Skin epidermis (tissue), 12 donors: Measurements from ENCODE around the gene TTC39C.

Experiments
- H3K27ac ChIP-seq, 21 experiments: fragments of 200-600 bp; sonication (generic) in 11 of 21; one replicate each; pipeline ENCODE4 v1.5.0; 2020; ENCODE audit warnings: mild to moderate bottlenecking in 3 of 21, inconsistent platforms in 2 of 21, moderate library complexity in 2 of 21
- H3K4me3 ChIP-seq, 7 experiments: fragments of 200-600 bp; sonication (generic) in 2 of 7; one replicate each; pipeline ENCODE4 v1.5.0; 2020; ENCODE audit warnings: inconsistent platforms in 2 of 7, mild to moderate bottlenecking in 2 of 7, moderate library complexity in 1 of 7

Gene TTC39C

DNA sequence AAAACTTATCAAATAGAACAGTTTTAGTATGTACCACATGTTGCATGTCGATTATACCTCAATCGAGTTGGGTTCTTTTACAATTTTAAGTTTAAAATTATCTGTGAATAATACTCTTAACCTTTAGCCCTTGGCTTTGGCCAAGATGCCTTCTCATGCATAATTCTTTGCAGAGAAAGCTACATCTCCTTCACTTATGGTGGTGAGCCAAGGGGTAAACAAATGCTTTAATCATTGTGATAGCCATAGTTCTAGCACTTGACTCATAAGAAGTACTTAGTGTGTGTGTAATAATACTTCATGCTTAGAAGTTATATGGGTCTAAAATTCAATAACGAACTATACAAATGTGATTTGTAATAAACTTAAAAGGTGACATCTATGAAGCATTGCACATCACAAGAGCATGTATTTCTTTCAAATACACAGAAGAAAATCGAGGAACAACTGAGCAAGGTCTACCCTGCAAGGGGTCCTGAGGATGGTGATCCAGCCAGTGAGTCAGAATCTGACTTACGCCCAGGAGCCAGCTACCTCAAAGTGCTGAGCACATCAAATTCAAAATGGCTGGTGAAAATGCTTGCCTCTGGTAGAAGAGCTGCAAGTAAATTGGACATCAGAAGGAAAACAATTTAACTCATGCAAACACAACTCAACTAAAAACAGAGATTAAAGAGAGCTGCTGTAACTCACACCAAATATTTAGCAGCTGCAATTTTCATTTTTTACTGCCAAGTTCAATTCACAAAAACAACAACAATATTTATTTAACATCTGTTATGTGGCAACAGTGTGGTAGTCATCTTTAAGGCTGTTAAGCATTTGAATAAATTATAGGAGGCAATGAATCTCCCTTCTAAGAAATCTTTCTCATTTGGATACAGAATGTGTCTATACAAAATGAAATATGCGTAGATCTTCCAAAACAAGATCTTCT, 23.8 kb upstream of the TTC39C start:
- Histone ChIP-seq H3K4me3 (no peak overlapping the region), H3K27ac (peak overlapping the region in 4 of 21 experiments; percentile 10 to 82 (median 44))

GRCh38 chr18:23992089-23992940, 22.2 kb upstream of the TTC39C start:
- Histone ChIP-seq H3K27ac (peak overlapping the region in 13 of 21 experiments; percentile 9 to 82 (median 52)), H3K4me3 (peak overlapping the region in 1 of 7 experiments; percentile 7)

DNA sequence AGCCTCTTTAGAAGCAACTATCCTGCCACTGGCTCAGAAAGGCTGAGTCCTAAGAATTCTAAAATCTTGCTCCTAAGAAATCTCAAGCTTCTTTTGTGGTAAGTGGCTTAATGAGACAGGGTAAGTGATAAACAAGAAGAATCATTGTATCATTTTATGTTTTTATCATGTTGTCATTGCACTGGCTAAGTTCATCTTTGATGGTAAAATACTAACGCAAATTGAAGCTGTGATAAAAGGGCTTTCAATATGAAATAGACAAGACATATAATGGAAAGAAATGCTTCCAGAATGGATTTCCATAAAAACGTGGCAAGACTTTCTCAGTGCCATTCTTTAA, 21.6 kb upstream of the TTC39C start:
- peak overlapping the region in 1 of 7 experiments; percentile 7 for H3K4me3 ChIP-seq
- peak overlapping the region in 12 of 21 experiments; percentile 9 to 82 (median 54) for H3K27ac ChIP-seq

GRCh38 chr18:23994361-23994902, 20.1 kb upstream of the TTC39C start:
- Histone ChIP-seq H3K4me3 (peak overlapping the region in 1 of 7 experiments; percentile 1), H3K27ac (peak overlapping the region in 7 of 21 experiments; percentile 30 to 82 (median 63))

DNA sequence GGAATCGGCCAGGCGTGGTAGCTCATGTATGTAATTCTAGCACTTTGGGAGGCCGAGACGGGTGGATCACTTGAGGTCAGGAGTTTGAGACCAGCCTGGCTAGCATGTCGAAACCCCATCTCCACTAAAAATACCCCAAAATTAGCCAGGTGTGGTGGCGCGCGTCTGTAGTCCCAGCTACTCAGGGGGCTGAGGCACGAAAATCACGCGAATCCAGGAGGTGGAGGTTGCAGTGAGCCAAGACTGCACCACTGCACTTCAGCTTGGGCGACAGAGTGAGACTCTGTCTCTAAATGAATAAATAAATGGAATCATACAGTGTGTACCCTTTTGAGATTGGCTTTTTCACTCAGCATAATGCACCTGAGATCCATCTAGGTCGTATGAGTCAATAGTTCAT, 19.4 kb upstream of the TTC39C start:
- H3K4me3 ChIP-seq: no peak overlapping the region
- peak overlapping the region in 2 of 21 experiments; percentile 77 to 82 for H3K27ac ChIP-seq

GRCh38 chr18:23998018-23998417, 16.5 kb upstream of the TTC39C start:
- no peak overlapping the region for H3K4me3 ChIP-seq
- H3K27ac ChIP-seq: peak overlapping the region in 10 of 21 experiments; percentile 24 to 88 (median 45)

- H3K27ac ChIP-seq: peak overlapping the region in 11 of 21 experiments; percentile 13 to 88 (median 69)
- H3K4me3 ChIP-seq: no peak overlapping the region
These were observed 15.7 kb upstream of the TTC39C start for GRCh38 chr18:23998820-23999219.

DNA sequence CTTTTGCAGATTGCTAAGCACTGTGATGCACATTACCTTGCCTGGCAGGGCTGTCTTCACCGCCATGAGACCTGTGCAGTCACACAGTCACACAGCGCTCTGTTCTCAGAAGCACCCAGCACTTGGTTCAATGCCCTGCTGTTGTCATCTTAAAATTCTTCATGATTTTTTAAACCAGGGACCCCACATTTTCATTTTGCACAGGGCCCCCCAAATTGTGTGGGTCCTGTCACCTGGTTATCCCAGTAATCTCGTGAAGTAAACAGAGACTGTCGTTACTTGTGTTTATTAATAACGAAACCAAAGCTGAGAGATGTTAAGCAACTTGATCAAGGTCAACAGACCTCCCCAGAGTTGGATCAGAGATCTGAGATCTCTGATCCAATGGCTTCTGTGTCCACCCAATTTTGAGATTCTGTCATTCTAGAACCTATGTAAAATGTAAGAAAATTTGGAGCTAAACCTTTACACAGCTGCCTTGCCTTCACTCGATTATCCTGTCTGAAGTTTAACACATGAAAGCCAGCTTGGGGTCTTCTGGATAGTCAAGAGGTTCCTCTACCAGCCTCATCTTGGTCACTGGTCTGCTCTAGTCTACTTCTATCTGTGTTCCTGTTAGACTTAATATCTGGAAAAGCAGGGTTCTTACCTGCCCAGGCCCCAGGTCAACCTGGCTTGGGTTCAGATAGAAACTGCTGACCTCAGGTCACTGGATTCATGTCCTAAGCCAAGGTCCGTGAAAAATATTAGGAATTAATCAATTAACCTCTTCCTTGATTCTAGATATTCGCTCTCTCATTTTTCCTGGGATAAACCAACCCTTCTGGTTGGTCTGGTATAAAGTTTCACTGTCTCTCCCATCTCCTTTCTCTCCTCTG, 13.7 kb upstream of the TTC39C start:
- Histone ChIP-seq H3K4me3 (no peak overlapping the region), H3K27ac (peak overlapping the region in 13 of 21 experiments; percentile 1 to 88 (median 50))

GRCh38 chr18:24002479-24002878, 12.1 kb upstream of the TTC39C start:
- Histone ChIP-seq H3K4me3 (no peak overlapping the region), H3K27ac (peak overlapping the region in 4 of 21 experiments; percentile 24 to 64 (median 38))

- peak overlapping the region in 2 of 21 experiments; percentile 37 to 64 for H3K27ac ChIP-seq
These were observed 11.3 kb upstream of the TTC39C start for GRCh38 chr18:24003288-24003687.

GRCh38 chr18:24003903-24004640, 10.5 kb upstream of the TTC39C start:
- H3K27ac ChIP-seq: peak overlapping the region in 3 of 21 experiments; percentile 14 to 64 (median 31)

More at GRCh38 chr18:24003288-24003687, 11.3 kb upstream of the TTC39C start:
- no peak overlapping the region for H3K4me3 ChIP-seq

DNA sequence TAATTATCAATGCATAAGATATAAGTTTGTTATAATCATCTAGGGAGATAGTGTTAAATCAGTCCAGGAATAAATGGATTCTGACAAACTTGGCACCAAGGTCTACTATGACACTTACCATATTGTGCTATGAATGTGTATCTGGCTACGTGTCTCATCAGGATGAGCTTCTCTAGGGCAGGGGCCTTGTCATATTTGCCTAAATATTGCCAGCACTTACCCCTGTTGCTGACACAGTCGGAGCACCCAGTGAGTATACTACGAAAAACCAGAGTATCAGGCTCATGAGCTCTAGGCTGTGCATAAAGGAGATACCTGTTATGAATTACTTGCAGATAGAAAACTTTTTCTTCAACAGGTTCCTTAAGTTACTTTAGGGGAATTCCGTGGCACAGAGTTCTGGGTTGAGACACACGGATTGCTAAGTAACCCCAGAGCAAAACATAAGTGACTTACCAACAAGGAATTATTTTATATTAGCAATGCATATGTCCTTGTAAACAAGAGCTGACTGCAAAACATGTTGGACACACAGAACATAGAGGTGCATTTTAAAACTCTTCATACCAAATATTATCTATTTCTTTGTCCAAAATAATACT, 7.7 kb upstream of the TTC39C start:
- H3K27ac ChIP-seq: peak overlapping the region in 1 of 21 experiments; percentile 32
- no peak overlapping the region for H3K4me3 ChIP-seq

More at GRCh38 chr18:24003903-24004640, 10.5 kb upstream of the TTC39C start:
- H3K4me3 ChIP-seq: no peak overlapping the region

DNA sequence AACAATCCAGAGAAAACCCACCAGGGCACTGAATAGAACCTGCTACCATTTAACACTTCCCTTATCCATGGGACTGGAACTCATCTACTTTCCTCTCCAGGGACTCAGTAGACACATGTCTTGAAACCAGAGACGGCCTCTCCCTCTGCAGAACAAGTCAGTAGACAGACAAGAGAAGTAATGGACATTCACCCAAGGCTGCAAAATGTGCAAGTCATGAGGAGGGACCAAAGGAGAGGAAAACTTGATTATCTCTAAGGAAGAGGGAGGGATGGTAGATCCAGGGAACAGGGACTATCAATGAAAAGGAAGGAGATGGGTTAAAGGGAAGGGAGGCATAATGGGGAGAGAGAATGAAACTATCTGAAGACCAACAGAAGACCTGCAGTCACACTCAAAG, 5.3 kb upstream of the TTC39C start:
- H3K4me3 ChIP-seq: no peak overlapping the region
- peak overlapping the region in 6 of 21 experiments; percentile 12 to 91 (median 64) for H3K27ac ChIP-seq

DNA sequence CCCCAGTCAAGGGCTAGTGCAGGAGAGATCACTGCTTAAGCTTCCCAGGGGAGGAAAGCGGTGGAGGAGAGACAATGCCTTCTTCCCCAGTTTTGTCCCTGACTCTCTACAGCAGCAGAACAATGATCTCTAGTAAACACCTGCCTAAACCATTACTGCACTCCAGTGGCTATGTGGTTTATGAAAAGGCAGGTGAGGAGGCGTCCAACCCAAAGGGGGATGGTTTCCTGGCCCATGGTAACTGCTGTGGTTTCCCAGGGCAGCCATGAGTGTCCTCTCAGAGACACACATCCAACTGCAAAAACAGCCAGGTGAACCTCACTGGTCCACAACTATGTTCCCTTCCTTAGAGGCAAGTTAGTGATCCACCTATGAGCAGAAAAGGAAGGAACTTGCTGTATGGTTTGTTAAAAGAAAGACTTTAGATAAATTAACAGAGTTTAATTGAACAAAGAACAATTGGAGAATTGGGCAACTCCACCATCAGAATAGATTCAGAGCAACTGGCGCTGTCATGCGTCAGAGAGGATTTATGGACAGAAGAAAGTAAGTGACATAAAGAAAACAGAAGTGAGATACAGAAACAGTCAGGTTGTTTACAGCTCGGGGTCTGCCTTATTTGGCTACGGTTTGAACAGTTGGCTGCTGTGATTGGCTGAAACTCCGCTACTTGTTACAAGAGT, 4.8 kb upstream of the TTC39C start:
- peak overlapping the region in 7 of 21 experiments; percentile 21 to 91 (median 74) for H3K27ac ChIP-seq

DNA sequence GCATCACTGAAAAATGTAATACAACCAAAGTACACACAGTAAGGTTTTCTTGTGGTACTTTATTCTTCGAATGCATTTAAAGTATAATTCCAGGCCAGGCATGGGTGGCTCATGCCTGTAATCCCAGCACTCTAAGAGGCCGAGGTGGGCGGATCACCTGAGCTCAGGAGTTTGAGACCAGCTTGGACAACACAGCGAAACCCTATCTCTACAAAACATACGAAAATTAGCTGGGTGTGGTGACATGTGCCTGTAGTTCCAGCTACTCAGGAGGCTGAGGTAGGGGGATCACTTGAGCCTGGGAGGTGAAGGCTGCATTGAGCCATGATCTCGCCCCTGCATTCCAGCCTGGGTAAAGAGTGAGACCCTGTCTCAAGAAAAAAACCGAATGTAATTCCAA, 3.9 kb upstream of the TTC39C start:
- Histone ChIP-seq H3K4me3 (no peak overlapping the region), H3K27ac (peak overlapping the region in 8 of 21 experiments; percentile 65 to 91 (median 74))

More for the DNA sequence above, 4.8 kb upstream of the TTC39C start:
- H3K4me3 ChIP-seq: no peak overlapping the region

- H3K27ac ChIP-seq: peak overlapping the region in 10 of 21 experiments; percentile 23 to 91 (median 72)
- no peak overlapping the region for H3K4me3 ChIP-seq
These were observed 3.2 kb upstream of the TTC39C start for GRCh38 chr18:24011123-24011917.
